ENCODE data around the gene MRPS10.
"Not testable (repeated sequence)": the region's sequence is repeated elsewhere in the genome, so short reads cannot be mapped to it uniquely, and the experiment has no call there.

Gene MRPS10

GRCh38 chr6:42203183-42203582 lies 14.5 kb downstream of the MRPS10 start:
- in situ Hi-C loops (cut with MboI; ENCODE audit: low sequenced_read_pairs, unreplicated experiment): no loop called here
- no peak for DNase-seq (ENCODE audit: low spot score)

GRCh38 chr6:42202131-42202915 lies 15.3 kb downstream of the MRPS10 start:
- DNase-seq (ENCODE audit: low spot score); in situ Hi-C loops (cut with MboI; ENCODE audit: low sequenced_read_pairs, unreplicated experiment): not testable (repeated sequence)

More at GRCh38 chr6:42203183-42203582, 14.5 kb downstream of the MRPS10 start:
- TF ChIP-seq CTCF (IDR thresholded peaks at IDR 0.05; ENCODE audit: borderline replicate concordance, control extremely low read depth, extremely low read depth, insufficient read depth, missing control alignments): no peak

- no peak for TF ChIP-seq CTCF (IDR thresholded peaks at IDR 0.05; ENCODE audit: borderline replicate concordance, control extremely low read depth, extremely low read depth, insufficient read depth, missing control alignments)
- in situ Hi-C loops (cut with MboI; ENCODE audit: low sequenced_read_pairs, unreplicated experiment): no loop called here
- no peak for DNase-seq (ENCODE audit: low spot score)
These were observed 16.3 kb downstream of the MRPS10 start for GRCh38 chr6:42201382-42201781.

GRCh38 chr6:42200035-42200434 lies 17.6 kb downstream of the MRPS10 start:
- TF ChIP-seq CTCF (IDR thresholded peaks at IDR 0.05; ENCODE audit: borderline replicate concordance, control extremely low read depth, extremely low read depth, insufficient read depth, missing control alignments): no peak
- in situ Hi-C loops (cut with MboI; ENCODE audit: low sequenced_read_pairs, unreplicated experiment): no loop called here
- no peak for DNase-seq (ENCODE audit: low spot score)

- no peak for DNase-seq (ENCODE audit: low spot score)
- in situ Hi-C loops (cut with MboI; ENCODE audit: low sequenced_read_pairs, unreplicated experiment): no loop called here
- TF ChIP-seq CTCF (IDR thresholded peaks at IDR 0.05; ENCODE audit: borderline replicate concordance, control extremely low read depth, extremely low read depth, insufficient read depth, missing control alignments): no peak
These were observed 18.3 kb downstream of the MRPS10 start for GRCh38 chr6:42199106-42199981.

GRCh38 chr6:42197555-42198362 lies 19.9 kb downstream of the MRPS10 start:
- in situ Hi-C loops (cut with MboI; ENCODE audit: low sequenced_read_pairs, unreplicated experiment): no loop called here
- no peak for DNase-seq (ENCODE audit: low spot score)
- no peak for TF ChIP-seq CTCF (IDR thresholded peaks at IDR 0.05; ENCODE audit: borderline replicate concordance, control extremely low read depth, extremely low read depth, insufficient read depth, missing control alignments)

Measured in GM13976 (cell line).